Endothelial cell (in vitro differentiated cells): ENCODE data around the gene SART1. TPM values are rescaled to one million over a fixed set of nuclear protein-coding genes. Genes with fewer than 3 reads are reported as not detected.
A peak's percentile ranks its signal among the peaks of the same experiment; 100 is the strongest.

Source experiments
- DNase-seq: peaks from one replicate; pipeline ENCODE4 v3.0.0; 2021; ENCODE audit warnings: low spot score
- H3K27ac Mint-ChIP-seq: one replicate; pipeline ENCODE4 v1.8.0; 2021; ENCODE audit warnings: mixed read lengths, inconsistent platforms; ENCODE audit not compliant: unreplicated experiment
- H3K27me3 Mint-ChIP-seq: one replicate; pipeline ENCODE4 v1.8.0; 2021; ENCODE audit warnings: mild to moderate bottlenecking, moderate library complexity, mixed read lengths, inconsistent platforms; ENCODE audit not compliant: unreplicated experiment
- H3K36me3 Mint-ChIP-seq: one replicate; pipeline ENCODE4 v1.8.0; 2021; ENCODE audit warnings: mild to moderate bottlenecking, low read depth, mixed read lengths, inconsistent platforms; ENCODE audit not compliant: unreplicated experiment
- H3K4me1 Mint-ChIP-seq: one replicate; pipeline ENCODE4 v1.8.0; 2021; ENCODE audit warnings: mild to moderate bottlenecking, mixed read lengths, inconsistent platforms; ENCODE audit not compliant: unreplicated experiment
- H3K4me3 Mint-ChIP-seq: one replicate; pipeline ENCODE4 v1.8.0; 2021; ENCODE audit warnings: mild to moderate bottlenecking, mixed read lengths, inconsistent platforms; ENCODE audit not compliant: unreplicated experiment
- H3K9me3 Mint-ChIP-seq: one replicate; pipeline ENCODE4 v1.8.0; 2021; ENCODE audit warnings: mixed read lengths, inconsistent platforms; ENCODE audit not compliant: unreplicated experiment
- total RNA-seq: library from RNA; stranded (reverse); fragmentation: NEBNext Ultra II Directional; extraction: Animal tissue kit (Norgen Biotek cat#: 25700); gene quantifications from one replicate; pipeline ENCODE4 v1.2.1, GENCODE V29; 2021; ENCODE audit not compliant: unreplicated experiment
- TF ChIP-seq, protein P1 (sequence below): fragments of 200-600 bp; sonication (generic); IDR thresholded peaks from one replicate; pipeline ENCODE4 v1.5.0; 2021; ENCODE audit warnings: antibody characterized with exemption; ENCODE audit not compliant: unreplicated experiment

Gene SART1
- total RNA-seq, 1 donor from 2014 or later, result 46.5 TPM

DNA sequence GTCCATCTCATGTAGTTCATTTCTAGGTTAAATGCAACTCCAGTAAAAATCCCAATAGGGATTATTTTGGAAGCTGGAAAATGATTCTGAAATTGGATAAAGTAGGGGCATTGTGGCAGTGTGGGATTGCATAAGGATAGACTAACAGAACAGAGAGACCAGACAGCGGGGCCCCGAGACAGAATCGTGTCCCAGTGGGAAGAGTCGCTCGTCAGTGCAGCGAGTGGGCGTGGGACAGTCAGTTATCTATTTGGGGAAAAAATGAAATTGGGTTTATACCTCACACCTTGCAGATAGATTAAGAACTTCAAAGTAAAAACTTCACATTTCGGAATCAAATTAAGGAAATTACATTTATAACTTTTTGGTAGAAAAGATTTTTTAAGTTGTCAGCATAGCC lies 10.6 kb downstream of the SART1 start:
- TF ChIP-seq, protein P1, sequence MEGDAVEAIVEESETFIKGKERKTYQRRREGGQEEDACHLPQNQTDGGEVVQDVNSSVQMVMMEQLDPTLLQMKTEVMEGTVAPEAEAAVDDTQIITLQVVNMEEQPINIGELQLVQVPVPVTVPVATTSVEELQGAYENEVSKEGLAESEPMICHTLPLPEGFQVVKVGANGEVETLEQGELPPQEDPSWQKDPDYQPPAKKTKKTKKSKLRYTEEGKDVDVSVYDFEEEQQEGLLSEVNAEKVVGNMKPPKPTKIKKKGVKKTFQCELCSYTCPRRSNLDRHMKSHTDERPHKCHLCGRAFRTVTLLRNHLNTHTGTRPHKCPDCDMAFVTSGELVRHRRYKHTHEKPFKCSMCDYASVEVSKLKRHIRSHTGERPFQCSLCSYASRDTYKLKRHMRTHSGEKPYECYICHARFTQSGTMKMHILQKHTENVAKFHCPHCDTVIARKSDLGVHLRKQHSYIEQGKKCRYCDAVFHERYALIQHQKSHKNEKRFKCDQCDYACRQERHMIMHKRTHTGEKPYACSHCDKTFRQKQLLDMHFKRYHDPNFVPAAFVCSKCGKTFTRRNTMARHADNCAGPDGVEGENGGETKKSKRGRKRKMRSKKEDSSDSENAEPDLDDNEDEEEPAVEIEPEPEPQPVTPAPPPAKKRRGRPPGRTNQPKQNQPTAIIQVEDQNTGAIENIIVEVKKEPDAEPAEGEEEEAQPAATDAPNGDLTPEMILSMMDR, result no peak
- H3K9me3 Mint-ChIP-seq, result no peaks in the 10 kb centered on the region
- H3K36me3 Mint-ChIP-seq, result peaks cover 46% of the 10 kb centered on the region
- peak overlapping the region; percentile 51 for H3K4me3 Mint-ChIP-seq
- no peaks in the 10 kb centered on the region for H3K4me1 Mint-ChIP-seq
- DNase-seq, result no peak
- H3K27me3 Mint-ChIP-seq, result peaks cover 11% of the 10 kb centered on the region
- H3K27ac Mint-ChIP-seq, result peak overlapping the region; percentile 49

DNA sequence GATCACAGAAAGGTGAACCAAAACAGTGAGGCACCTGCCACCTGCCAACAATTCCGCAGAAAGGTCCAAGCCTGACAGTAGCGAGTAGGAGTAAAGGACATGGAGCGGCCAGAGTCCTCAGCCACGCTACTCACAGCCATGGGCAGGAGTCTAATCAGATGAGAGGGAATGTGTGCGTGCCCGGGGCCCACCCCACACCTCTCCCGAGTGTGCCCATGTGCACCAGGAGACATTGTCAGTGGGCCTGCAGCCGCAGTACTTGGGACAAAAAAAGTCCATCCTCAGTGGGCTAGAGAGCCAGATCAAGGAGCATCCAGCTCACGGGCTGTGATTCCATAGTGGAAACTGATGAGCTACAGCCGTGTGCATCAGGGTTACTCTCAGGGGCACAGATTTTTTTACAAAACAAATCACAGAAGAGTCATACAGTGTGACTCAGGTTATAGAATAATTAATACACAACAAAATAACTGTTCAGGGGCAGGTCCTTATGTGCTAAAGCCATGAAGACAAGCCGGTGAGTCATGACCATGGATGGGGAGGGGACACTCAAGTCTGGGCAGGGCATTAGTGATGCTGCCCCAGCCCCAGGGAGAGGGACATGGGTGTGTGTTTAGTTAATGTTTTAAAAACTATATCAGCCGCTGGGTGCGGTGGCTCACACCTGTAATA lies 12.0 kb downstream of the SART1 start:
- DNase-seq, result no peak
- peak overlapping the region; percentile 37 for H3K4me3 Mint-ChIP-seq
- peaks cover 6% of the 10 kb centered on the region for H3K27me3 Mint-ChIP-seq
- H3K27ac Mint-ChIP-seq, result peak overlapping the region; percentile 7
- TF ChIP-seq, protein P1, result no peak
- no peaks in the 10 kb centered on the region for H3K4me1 Mint-ChIP-seq
- H3K9me3 Mint-ChIP-seq, result no peaks in the 10 kb centered on the region
- peaks cover 45% of the 10 kb centered on the region for H3K36me3 Mint-ChIP-seq

DNA sequence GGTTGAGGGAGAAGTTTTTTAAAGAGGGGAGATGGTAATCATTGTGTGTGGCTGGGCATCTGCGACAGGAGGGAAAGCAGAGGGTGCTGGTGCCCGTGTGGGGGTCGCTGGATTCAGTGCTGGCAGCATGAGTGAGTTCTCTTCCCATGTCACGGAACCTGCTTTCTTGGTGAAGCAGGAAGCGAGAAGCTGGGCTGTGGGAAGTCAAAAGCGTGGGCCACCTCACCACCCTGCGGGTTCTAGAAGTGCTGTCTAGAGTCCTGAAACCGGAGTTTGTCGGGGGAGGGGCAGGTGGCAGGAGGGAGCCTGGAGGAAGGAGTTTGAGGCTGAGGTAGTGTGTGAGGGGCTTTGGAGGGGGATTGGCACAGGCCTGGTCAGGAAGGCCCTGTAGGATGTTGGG lies 14.2 kb downstream of the SART1 start:
- no peak for DNase-seq
- peaks cover 42% of the 10 kb centered on the region for H3K36me3 Mint-ChIP-seq
- H3K27ac Mint-ChIP-seq, result no peak overlapping the region
- H3K4me3 Mint-ChIP-seq, result peak overlapping the region; percentile 81
- TF ChIP-seq, protein P1, result no peak
- peaks cover 6% of the 10 kb centered on the region for H3K27me3 Mint-ChIP-seq
- H3K9me3 Mint-ChIP-seq, result no peaks in the 10 kb centered on the region
- no peaks in the 10 kb centered on the region for H3K4me1 Mint-ChIP-seq

DNA sequence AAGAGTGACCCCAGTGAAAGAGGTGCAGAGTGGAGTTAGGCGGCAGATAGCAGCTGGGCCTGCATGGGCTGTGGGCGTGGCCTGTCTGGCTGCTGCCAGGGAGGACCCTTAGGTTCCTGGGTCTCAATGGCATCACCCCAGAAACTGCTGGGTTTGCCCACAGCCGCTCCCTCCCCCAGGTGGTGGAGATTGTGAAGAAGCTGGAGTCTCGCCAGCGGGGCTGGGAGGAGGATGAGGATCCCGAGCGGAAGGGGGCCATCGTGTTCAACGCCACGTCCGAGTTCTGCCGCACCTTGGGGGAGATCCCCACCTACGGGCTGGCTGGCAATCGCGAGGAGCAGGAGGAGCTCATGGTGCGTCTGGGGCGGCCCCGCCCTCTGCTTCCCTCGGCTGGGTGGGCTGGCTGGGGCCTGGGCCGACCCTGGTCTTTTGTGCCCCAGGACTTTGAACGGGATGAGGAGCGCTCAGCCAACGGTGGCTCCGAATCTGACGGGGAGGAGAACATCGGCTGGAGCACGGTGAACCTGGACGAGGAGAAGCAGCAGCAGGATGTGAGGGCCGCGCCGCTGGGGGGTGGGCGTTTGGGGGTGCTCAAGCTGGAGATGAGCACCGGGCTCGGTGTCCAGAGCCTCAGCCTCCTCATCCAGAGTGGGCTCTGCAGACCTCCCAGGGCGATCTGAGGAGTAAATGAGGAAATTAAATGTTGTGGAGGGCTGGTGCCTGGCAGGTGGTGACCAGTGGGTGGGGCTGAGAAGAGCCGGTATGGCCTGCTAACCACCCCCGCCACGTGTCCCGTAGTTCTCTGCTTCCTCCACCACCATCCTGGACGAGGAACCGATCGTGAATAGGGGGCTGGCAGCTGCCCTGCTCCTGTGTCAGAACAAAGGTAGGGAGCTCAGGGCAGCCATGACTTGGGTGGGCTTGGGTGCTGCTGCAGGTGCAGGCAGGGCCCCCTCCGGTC lies 15.0 kb downstream of the SART1 start:
- DNase-seq, result no peak
- Mint-ChIP-seq H3K27ac (no peak overlapping the region), H3K27me3 (peaks cover 6% of the 10 kb centered on the region), H3K36me3 (peaks cover 42% of the 10 kb centered on the region), H3K4me1 (no peaks in the 10 kb centered on the region), H3K9me3 (no peaks in the 10 kb centered on the region), H3K4me3 (peak overlapping the region; percentile 81)
- TF ChIP-seq, protein P1, result no peak
